ENCODE results near the gene INF2. TPM values are rescaled to one million over a fixed set of nuclear protein-coding genes. Genes with fewer than 3 reads are reported as not detected.

INF2 gene
- polyA plus RNA-seq, 1 donor (not counting 4 experiments of a cell fraction or from before 2014, with no cell fraction given), result 22.6 TPM

GRCh38 chr14:104709387-104710039 is 20.1 kb downstream of the INF2 start:
- H3K36me3 ChIP-seq (ENCODE audit: control insufficient read depth in 2 of 2, extremely low read depth in 1 of 2, insufficient read depth in 2 of 2, low read length in 2 of 2), result peaks cover 31 to 41% of the 10 kb centered on the region in 2 experiments
- H3K4me3 ChIP-seq (ENCODE audit: control insufficient read depth in 2 of 3, extremely low read depth in 1 of 3, insufficient read depth in 2 of 3, low read depth in 1 of 3, low read length in 3 of 3), result no peak overlapping the region
- no peak for FAIRE-seq
- no peaks in the 10 kb centered on the region for H3K4me1 ChIP-seq (ENCODE audit: control insufficient read depth, extremely low read depth, insufficient read depth, low read length)
- H3K4me2 ChIP-seq (ENCODE audit: control insufficient read depth, extremely low read depth, insufficient read depth, low read depth, low read length), result no peak overlapping the region
- no peak overlapping the region for H2AFZ ChIP-seq (ENCODE audit: control insufficient read depth, low read length)
- DNase-seq (ENCODE audit: low read depth, low spot score), result no peak
- no peaks in the 10 kb centered on the region for H4K20me1 ChIP-seq (ENCODE audit: control insufficient read depth, extremely low read depth, insufficient read depth, low read length)
- TF ChIP-seq CTCF (optimal IDR thresholded peaks at IDR 0.05 in 1 of 3, IDR thresholded peaks at IDR 0.05 in 1 of 3, conservative IDR thresholded peaks at IDR 0.05 in 1 of 3; ENCODE audit: extremely low read depth in 1 of 3, insufficient read depth in 2 of 3, low read length in 3 of 3), result no peak
- TF ChIP-seq EZH2 (IDR thresholded peaks at IDR 0.05; ENCODE audit: low read length), result no peak
- H3K27me3 ChIP-seq (ENCODE audit: control insufficient read depth, extremely low read depth, insufficient read depth, low read length), result no peaks in the 10 kb centered on the region
- dilution Hi-C loops (cut with MboI; ENCODE audit: extremely low pct_ligation_motif_present, low sequenced_read_pairs), result no loop called here
- H3K9me1 ChIP-seq (ENCODE audit: control insufficient read depth, extremely low read depth, insufficient read depth, low read length), result no peaks in the 10 kb centered on the region
- H3K9ac ChIP-seq (ENCODE audit: control insufficient read depth, extremely low read depth, insufficient read depth, low read length), result no peak overlapping the region
- H3K9me3 ChIP-seq (ENCODE audit: control insufficient read depth, low read depth, low read length), result no peaks in the 10 kb centered on the region
- H3K27ac ChIP-seq (ENCODE audit: control insufficient read depth, insufficient read depth, low read length), result no peak overlapping the region
- no peaks in the 10 kb centered on the region for H3K79me2 ChIP-seq (ENCODE audit: control insufficient read depth, insufficient read depth, low read length)

GRCh38 chr14:104710071-104710735 is 20.8 kb downstream of the INF2 start:
- Histone ChIP-seq H2AFZ (ENCODE audit: control insufficient read depth, low read length) (no peak overlapping the region), H3K4me2 (ENCODE audit: control insufficient read depth, extremely low read depth, insufficient read depth, low read depth, low read length) (no peak overlapping the region), H3K4me1 (ENCODE audit: control insufficient read depth, extremely low read depth, insufficient read depth, low read length) (no peaks in the 10 kb centered on the region), H3K36me3 (ENCODE audit: control insufficient read depth in 2 of 2, extremely low read depth in 1 of 2, insufficient read depth in 2 of 2, low read length in 2 of 2) (peaks cover 30 to 40% of the 10 kb centered on the region in 2 experiments), H3K9me3 (ENCODE audit: control insufficient read depth, low read depth, low read length) (no peaks in the 10 kb centered on the region), H3K9me1 (ENCODE audit: control insufficient read depth, extremely low read depth, insufficient read depth, low read length) (no peaks in the 10 kb centered on the region), H3K9ac (ENCODE audit: control insufficient read depth, extremely low read depth, insufficient read depth, low read length) (no peak overlapping the region), H3K27me3 (ENCODE audit: control insufficient read depth, extremely low read depth, insufficient read depth, low read length) (no peaks in the 10 kb centered on the region), H4K20me1 (ENCODE audit: control insufficient read depth, extremely low read depth, insufficient read depth, low read length) (no peaks in the 10 kb centered on the region), H3K27ac (ENCODE audit: control insufficient read depth, insufficient read depth, low read length) (no peak overlapping the region), H3K4me3 (ENCODE audit: control insufficient read depth in 2 of 3, extremely low read depth in 1 of 3, insufficient read depth in 2 of 3, low read depth in 1 of 3, low read length in 3 of 3) (no peak overlapping the region), H3K79me2 (ENCODE audit: control insufficient read depth, insufficient read depth, low read length) (no peaks in the 10 kb centered on the region)
- dilution Hi-C loops (cut with MboI; ENCODE audit: extremely low pct_ligation_motif_present, low sequenced_read_pairs), result no loop called here
- FAIRE-seq, result no peak
- TF ChIP-seq EZH2 (IDR thresholded peaks at IDR 0.05; ENCODE audit: low read length) (no peak), CTCF (optimal IDR thresholded peaks at IDR 0.05 in 1 of 3, IDR thresholded peaks at IDR 0.05 in 1 of 3, conservative IDR thresholded peaks at IDR 0.05 in 1 of 3; ENCODE audit: extremely low read depth in 1 of 3, insufficient read depth in 2 of 3, low read length in 3 of 3) (no peak)
- no peak for DNase-seq (ENCODE audit: low read depth, low spot score)

Data from keratinocyte (primary cell).